NCI-H1930 (cell line): ENCODE measurements around the gene CEL.
"Not testable (repeated sequence)": the region's sequence is repeated elsewhere in the genome, so short reads cannot be mapped to it uniquely, and the experiment has no call there.

ENCODE experiments used
- DNase-seq, 2 experiments: peaks; one replicate each; lab custom pipeline; 2025; lab: John Stamatoyannopoulos, UW

Gene CEL

DNA sequence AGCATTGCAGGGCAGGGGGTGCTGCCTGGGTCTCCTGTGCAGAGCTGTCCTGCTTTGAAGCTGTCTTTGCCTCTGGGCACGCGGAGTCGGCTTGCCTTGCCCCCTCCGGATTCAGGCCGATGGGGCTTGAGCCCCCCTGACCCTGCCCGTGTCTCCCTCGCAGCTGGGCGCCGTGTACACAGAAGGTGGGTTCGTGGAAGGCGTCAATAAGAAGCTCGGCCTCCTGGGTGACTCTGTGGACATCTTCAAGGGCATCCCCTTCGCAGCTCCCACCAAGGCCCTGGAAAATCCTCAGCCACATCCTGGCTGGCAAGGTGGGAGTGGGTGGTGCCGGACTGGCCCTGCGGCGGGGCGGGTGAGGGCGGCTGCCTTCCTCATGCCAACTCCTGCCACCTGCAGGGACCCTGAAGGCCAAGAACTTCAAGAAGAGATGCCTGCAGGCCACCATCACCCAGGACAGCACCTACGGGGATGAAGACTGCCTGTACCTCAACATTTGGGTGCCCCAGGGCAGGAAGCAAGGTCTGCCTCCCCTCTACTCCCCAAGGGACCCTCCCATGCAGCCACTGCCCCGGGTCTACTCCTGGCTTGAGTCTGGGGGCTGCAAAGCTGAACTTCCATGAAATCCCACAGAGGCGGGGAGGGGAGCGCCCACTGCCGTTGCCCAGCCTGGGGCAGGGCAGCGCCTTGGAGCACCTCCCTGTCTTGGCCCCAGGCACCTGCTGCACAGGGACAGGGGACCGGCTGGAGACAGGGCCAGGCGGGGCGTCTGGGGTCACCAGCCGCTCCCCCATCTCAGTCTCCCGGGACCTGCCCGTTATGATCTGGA, 2.7 kb downstream of the CEL start:
- DNase-seq: no peak

DNA sequence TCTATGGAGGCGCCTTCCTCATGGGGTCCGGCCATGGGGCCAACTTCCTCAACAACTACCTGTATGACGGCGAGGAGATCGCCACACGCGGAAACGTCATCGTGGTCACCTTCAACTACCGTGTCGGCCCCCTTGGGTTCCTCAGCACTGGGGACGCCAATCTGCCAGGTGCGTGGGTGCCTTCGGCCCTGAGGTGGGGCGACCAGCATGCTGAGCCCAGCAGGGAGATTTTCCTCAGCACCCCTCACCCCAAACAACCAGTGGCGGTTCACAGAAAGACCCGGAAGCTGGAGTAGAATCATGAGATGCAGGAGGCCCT, 3.2 kb downstream of the CEL start:
- DNase-seq: no peak

DNA sequence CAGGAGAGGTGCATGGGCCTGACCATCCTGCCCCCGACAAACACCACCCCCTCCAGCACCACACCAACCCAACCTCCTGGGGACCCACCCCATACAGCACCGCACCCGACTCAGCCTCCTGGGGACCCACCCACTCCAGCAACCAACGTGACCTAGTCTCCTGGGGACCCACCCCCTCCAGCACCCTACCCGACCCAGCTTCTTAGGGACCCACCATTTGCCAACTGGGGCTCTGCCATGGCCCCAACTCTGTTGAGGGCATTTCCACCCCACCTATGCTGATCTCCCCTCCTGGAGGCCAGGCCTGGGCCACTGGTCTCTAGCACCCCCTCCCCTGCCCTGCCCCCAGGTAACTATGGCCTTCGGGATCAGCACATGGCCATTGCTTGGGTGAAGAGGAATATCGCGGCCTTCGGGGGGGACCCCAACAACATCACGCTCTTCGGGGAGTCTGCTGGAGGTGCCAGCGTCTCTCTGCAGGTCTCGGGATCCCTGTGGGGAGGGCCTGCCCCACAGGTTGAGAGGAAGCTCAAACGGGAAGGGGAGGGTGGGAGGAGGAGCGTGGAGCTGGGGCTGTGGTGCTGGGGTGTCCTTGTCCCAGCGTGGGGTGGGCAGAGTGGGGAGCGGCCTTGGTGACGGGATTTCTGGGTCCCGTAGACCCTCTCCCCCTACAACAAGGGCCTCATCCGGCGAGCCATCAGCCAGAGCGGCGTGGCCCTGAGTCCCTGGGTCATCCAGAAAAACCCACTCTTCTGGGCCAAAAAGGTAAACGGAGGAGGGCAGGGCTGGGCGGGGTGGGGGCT, 4.6 kb downstream of the CEL start:
- DNase-seq: no peak

DNA sequence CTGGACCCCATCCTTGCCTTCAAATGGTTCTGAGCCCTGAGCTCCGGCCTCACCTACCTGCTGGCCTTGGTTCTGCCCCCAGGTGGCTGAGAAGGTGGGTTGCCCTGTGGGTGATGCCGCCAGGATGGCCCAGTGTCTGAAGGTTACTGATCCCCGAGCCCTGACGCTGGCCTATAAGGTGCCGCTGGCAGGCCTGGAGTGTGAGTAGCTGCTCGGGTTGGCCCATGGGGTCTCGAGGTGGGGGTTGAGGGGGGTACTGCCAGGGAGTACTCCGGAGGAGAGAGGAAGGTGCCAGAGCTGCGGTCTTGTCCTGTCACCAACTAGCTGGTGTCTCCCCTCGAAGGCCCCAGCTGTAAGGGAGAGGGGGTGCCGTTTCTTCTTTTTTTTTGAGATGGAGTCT, 5.2 kb downstream of the CEL start:
- no peak for DNase-seq

DNA sequence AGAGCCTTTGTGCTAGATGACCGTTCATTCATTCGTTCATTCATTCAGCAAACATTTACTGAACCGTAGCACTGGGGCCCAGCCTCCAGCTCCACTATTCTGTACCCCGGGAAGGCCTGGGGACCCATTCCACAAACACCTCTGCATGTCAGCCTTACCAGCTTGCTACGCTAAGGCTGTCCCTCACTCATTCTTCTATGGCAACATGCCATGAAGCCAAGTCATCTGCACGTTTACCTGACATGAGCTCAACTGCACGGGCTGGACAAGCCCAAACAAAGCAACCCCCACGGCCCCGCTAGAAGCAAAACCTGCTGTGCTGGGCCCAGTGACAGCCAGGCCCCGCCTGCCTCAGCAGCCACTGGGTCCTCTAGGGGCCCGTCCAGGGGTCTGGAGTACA, 6.0 kb downstream of the CEL start:
- DNase-seq: no peak

DNA sequence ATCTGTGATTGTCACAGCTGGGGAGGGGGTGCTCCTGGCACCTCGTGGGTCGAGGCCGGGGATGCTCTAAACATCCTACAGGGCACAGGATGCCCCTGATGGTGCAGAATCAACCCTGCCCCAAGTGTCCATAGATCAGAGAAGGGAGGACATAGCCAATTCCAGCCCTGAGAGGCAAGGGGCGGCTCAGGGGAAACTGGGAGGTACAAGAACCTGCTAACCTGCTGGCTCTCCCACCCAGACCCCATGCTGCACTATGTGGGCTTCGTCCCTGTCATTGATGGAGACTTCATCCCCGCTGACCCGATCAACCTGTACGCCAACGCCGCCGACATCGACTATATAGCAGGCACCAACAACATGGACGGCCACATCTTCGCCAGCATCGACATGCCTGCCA, 6.7 kb downstream of the CEL start:
- DNase-seq: not testable (repeated sequence)

DNA sequence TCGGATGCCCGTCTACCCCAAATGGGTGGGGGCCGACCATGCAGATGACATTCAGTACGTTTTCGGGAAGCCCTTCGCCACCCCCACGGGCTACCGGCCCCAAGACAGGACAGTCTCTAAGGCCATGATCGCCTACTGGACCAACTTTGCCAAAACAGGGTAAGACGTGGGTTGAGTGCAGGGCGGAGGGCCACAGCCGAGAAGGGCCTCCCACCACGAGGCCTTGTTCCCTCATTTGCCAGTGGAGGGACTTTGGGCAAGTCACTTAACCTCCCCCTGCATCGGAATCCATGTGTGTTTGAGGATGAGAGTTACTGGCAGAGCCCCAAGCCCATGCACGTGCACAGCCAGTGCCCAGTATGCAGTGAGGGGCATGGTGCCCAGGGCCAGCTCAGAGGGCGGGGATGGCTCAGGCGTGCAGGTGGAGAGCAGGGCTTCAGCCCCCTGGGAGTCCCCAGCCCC, 8.8 kb downstream of the CEL start:
- DNase-seq: not testable (repeated sequence)

DNA sequence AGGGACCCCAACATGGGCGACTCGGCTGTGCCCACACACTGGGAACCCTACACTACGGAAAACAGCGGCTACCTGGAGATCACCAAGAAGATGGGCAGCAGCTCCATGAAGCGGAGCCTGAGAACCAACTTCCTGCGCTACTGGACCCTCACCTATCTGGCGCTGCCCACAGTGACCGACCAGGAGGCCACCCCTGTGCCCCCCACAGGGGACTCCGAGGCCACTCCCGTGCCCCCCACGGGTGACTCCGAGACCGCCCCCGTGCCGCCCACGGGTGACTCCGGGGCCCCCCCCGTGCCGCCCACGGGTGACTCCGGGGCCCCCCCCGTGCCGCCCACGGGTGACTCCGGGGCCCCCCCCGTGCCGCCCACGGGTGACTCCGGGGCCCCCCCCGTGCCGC, 9.2 kb downstream of the CEL start:
- DNase-seq: not testable (repeated sequence)

DNA sequence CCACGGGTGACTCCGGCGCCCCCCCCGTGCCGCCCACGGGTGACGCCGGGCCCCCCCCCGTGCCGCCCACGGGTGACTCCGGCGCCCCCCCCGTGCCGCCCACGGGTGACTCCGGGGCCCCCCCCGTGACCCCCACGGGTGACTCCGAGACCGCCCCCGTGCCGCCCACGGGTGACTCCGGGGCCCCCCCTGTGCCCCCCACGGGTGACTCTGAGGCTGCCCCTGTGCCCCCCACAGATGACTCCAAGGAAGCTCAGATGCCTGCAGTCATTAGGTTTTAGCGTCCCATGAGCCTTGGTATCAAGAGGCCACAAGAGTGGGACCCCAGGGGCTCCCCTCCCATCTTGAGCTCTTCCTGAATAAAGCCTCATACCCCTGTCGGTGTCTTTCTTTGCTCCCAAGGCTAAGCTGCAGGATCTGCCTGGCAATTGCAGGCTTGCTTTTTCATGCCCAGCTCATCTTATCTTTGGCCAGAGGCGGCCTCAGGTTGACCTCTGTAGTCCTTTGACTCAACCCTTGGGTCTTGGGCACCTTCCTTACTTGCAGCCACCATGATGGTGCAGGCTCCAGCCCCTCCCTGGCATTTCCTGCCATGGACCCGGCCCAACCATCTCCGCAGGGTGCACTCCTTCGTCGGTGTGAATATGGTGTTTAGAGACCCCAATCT, 9.8 kb downstream of the CEL start:
- no peak for DNase-seq

DNA sequence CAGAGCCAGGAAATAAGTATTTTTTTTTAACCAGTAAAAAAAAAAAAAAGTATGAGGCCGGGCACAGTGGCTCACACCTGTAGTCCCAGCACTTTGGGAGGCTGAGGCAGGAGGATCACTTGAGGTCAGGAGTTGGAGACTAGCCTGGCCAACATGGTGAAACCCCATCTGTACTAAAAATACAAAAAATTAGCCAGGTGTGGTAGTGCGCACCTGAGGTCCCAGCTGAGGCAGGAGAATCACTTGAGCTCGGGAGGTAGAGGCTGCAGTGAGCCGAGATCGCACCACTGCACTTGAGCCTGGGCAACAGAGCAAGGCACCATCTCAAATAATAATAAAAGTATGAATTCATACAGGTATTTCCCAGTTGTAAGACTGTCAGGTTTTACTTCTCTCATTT, 10.4 kb downstream of the CEL start:
- DNase-seq: not testable (repeated sequence)

DNA sequence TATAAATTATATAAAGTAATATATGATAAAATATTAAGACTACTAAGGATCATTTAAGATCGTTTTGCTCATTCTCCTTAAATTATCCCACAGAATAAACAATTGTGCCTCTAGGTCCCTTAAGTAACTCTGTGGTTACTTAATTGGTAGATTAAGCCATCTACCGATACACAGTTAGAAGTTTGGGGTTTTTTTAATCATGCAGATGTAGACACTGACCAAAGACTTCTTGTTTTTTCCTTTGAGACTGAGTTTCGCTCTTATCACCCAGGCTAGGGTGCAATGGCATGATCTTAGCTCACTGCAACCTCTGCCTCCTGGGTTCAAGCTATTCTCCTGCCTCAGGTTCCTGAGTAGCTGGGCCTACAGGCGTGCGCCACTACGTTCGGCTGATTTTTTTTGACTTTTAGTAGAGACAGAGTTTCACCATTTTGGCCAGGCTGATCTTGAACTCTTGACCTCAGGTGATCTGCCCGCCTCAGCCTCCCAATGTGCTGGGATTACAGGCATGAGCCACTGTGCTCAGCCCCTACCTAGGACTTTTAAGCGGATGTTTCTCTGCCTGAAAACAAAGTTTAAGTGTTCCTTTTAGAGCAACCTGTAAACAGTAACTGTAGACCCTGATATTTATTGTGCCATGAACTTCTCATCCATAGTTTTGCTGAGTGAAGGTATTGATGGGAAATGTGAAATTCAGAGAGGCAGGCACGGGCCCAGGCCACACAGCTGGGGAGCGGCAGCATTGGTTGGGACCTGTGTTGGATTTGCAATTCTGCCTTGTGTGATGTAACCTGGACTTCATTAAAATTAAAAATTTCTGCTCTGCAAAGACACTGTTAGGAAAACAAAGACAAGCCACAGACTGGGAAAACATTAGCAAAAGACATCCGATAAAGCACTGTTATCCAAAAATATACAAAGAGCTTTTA, 11.6 kb downstream of the CEL start:
- DNase-seq: no peak

DNA sequence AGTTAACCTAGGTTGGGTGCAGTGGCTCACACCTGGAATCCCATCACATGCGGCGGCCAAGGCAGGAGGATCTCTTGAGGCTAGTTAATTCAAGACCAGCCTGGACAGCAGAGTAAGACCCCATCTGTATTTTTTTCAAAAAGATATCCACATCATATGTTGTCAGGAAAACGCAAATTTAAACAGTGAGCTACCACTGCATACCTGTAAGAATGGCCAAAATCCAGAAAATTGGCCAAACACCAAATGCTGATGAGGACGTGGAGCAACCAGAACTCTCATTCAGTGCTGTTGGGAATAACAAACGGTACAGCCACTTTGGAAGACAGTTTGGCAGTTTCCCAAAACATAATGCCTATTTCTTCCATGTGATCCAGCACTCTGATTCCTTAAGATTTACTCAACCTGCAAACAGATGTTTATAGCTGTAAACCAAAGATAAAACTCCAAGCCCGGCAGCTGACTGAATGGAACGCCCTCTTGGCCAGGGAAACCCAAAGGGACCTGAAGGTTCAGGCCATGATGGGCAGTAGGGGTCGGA, 12.4 kb downstream of the CEL start:
- no peak for DNase-seq

DNA sequence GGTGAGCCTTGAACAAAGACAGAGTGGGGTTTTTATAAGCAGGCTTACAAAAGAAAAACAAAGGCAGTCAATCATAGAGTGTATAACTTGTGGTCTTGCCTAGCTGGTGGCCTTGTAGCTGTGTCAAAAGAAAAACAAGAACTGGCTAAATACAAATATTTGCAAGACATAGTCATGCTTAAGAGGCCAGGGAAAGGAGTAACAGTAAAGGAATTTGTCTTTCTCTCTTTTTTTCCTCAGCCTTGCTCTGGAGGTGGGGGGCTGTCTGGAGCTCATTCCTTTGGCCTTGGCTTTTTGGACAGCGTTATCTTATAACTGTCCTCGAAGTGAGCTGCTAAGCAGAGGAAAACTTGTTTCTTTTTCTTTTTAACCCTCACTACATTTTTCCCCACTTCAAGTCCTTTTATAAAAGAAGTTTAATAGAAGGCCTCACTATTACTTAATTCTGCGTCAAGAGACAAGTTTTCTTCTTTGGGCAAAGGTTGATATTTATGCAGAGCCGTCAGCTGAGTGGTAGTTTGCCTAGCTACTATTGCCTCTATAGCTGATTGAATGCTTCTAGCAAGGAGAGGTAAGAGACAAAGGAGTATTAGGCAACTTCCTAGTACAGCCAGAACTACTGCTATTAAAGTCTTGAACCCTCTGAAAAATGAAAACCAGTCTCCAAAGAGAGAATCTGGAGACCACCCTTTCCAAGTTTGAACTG, 14.3 kb downstream of the CEL start:
- DNase-seq: no peak

DNA sequence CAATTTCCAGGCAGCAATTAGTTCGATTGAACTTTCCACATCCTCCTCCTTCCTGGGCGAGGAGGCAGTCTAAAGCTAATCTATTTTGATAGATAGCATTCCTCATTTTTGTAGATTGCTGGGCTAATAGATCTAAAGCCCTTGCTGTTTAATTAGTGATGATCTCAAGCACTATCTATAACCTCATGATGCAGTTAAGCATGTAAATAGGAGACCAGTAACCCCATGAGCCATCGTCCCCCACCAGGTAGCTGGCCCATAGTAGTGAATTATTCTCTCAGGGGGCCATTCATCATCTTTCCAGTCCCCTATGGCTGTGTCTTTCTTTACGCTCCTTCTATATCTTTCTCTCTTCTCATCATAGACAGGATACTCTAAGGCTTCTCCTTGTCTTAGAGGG, 14.9 kb downstream of the CEL start:
- DNase-seq: no peak

DNA sequence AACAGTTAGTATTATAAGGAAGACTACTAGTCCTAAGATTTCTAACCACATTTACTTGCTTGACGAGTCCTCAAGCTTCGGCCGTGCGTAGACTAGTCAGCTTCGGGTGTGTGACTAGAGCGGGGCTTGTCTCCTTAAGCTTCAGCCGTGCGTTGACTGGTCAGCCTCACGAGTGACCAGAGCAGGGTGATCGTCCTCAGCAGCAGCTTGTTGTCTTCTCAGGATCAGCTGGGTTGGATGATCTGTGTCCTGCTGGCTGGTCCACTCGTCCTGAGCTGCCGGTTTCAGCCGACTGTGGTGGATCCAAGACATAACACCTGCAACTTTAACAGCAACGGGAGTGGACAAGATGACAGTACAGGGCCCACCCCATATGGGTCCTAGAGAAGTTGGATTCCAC, 16.7 kb downstream of the CEL start:
- no peak for DNase-seq

DNA sequence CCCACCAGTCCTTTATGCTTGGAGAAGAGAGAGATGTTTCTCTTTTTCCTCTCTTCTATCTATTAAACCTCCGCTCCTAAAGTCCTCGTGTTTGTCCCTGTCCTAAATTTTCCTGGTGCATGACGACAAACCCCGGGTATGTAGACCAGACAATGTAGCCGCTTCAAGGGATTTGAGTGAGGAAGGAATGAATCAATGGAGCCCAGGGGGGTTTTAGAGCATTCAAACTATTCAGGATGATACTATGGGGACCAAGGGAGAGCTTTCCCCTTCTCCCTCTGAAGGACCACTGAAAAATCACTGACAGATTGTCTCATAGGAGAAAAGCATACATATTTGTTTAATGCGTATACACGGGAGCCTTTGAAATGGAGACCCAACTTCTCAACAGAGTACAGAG, 18.4 kb downstream of the CEL start:
- DNase-seq: no peak

DNA sequence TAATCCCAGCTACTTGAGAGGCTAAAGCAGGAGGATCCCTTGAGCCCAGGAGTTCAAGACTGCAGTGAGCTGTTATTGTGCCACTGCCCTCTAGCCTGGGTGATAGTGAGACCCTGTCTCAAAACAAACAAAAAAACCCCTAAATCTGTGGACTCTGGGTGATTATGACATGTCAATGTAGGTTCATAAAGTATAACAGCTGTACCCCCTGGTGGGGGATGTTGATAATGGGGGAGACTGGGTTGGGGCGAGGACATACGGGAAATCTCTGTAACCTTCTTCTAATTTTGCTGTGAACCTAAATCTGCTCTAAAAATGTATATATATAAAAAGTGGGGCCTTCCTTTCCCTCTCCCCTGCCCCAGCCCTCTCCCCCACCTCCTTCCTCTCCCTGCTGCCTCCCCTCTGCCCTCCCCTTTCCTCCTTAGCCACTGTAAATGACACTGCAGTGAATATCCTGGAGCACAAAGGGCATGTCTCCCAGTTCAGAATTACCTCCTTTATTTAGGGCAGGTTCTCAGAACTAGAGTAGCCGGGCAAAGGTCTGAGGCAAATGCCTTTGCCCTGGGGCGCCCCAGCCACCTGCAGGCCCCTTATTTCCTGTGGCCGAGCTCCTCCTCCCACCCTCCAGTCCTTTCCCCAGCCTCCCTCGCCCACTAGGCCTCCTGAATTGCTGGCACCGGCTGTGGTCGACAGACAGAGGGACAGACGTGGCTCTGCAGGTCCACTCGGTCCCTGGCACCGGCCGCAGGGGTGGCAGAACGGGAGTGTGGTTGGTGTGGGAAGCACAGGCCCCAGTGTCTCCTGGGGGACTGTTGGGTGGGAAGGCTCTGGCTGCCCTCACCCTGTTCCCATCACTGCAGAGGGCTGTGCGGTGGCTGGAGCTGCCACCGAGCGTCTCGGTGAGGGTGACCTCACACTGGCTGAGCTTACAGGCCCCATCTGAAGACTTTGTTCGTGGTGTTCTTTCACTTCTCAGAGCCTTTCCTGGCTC, 19.3 kb downstream of the CEL start:
- not testable (repeated sequence) for DNase-seq

DNA sequence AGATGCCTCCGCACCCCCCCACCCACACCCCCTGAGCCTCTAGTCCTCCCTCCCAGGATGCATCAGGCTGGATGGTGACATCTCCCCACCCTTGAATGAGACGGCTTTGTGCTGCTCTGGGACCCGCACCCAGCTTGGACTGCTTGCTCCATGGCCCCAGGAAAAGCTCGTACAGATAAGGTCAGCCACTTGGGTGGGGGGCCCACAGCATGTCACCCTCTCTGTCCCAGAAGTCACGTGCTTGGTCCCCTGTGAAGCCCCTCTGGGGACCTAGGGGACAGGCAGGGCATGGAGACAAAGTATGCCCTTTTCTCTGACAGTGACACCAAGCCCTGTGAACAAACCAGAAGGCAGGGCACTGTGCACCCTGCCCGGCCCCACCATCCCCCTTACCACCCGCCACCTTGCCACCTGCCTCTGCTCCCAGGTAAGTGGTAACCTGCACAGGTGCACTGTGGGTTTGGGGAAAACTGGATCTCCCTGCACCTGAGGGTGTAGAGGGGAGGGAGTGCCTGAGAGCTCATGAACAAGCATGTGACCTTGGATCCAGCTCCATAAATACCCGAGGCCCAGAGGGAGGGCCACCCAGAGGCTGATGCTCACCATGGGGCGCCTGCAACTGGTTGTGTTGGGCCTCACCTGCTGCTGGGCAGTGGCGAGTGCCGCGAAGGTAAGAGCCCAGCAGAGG, 20.3 kb downstream of the CEL start:
- DNase-seq: not testable (repeated sequence)

DNA sequence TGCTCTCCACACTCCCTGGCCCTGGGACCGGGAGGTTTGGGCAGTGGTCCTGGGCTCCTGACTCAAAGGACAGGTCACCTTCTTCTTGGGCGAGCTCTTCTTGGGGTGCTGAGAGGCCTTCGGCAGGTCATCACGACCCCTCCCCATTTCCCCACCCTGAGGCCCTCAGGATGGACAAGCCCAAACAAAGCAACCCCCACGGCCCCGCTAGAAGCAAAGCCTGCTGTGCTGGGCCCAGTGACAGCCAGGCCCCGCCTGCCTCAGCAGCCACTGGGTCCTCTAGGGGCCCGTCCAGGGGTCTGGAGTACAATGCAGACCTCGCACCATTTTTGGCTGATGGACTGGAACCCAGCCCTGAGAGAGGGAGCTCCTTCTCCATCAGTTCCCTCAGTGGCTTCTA, 21.9 kb downstream of the CEL start:
- DNase-seq: not testable (repeated sequence)
